B cell (primary cell): Measurements from ENCODE around the gene SETBP1.

Experiments used
- EZH2 ChIP-seq: IDR thresholded peaks from 2 replicates; pipeline ENCODE4 v1.6.1; 2012; ENCODE audit warnings: borderline replicate concordance, low read depth, mild to moderate bottlenecking, moderate library complexity, low read length; ENCODE audit not compliant: insufficient read depth, poor library complexity, severe bottlenecking
- TF ChIP-seq, protein P1 (sequence below): fragments of 200-600 bp; IDR thresholded peaks from one replicate; pipeline ENCODE4 v1.8.0; 2022; ENCODE audit warnings: antibody characterized with exemption, mild to moderate bottlenecking

DNA sequence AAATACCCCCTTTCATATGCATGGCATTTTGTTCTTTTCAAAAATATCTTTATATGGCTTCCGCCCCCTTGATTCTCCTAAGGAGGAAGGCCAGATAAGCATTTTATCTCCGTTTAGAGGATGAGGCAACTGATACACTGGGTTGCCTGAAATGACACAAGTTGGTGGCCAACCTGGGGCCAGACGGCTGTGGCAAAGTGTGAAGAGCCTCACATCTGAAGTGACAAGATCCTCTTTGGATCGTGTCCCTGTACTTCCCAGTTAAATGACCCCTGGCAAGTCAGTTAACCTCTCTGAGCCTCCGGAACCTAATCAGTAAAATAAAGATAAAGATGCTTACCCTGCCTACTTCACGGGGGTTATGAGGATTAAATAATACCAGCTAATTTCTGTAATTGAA, 4.6 kb downstream of the SETBP1 start:
- TF ChIP-seq, protein P1, sequence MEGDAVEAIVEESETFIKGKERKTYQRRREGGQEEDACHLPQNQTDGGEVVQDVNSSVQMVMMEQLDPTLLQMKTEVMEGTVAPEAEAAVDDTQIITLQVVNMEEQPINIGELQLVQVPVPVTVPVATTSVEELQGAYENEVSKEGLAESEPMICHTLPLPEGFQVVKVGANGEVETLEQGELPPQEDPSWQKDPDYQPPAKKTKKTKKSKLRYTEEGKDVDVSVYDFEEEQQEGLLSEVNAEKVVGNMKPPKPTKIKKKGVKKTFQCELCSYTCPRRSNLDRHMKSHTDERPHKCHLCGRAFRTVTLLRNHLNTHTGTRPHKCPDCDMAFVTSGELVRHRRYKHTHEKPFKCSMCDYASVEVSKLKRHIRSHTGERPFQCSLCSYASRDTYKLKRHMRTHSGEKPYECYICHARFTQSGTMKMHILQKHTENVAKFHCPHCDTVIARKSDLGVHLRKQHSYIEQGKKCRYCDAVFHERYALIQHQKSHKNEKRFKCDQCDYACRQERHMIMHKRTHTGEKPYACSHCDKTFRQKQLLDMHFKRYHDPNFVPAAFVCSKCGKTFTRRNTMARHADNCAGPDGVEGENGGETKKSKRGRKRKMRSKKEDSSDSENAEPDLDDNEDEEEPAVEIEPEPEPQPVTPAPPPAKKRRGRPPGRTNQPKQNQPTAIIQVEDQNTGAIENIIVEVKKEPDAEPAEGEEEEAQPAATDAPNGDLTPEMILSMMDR: no peak
- no peak for TF ChIP-seq EZH2
